ENCODE data around the gene HEXIM2.

HEXIM2 gene

GRCh38 chr17:45143767-45144198 lies 17.9 kb upstream of the HEXIM2 start:
- DNase-seq (ENCODE audit: low read depth in 2 of 2): peak; percentile 78 to 81

- DNase-seq (ENCODE audit: low read depth in 2 of 2): no peak
These were observed 17.3 kb upstream of the HEXIM2 start for GRCh38 chr17:45144199-45145034.

DNA sequence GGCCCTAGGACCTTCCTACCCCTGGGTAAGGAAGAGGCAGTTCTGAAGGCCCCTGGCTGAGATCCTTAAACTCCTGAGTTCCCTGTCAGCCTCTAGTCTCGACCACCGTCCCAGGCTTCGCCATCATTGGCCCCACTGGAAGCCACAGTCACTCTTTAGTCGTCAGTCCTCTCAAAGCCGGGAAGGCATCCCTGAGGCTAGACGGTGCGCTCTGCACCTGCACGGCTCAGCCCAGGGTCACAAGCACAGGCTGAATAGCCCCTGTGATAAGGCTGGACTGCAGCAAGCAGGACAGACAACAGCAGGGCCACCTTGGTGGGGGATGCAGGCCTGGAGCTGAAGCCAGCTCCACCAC lies 16.7 kb upstream of the HEXIM2 start:
- no peak for DNase-seq (ENCODE audit: low read depth in 2 of 2)

GRCh38 chr17:45146166-45146565 lies 15.5 kb upstream of the HEXIM2 start:
- no peak for DNase-seq (ENCODE audit: low read depth in 2 of 2)

GRCh38 chr17:45146592-45146889 lies 15.1 kb upstream of the HEXIM2 start:
- DNase-seq (ENCODE audit: low read depth in 2 of 2): no peak

DNA sequence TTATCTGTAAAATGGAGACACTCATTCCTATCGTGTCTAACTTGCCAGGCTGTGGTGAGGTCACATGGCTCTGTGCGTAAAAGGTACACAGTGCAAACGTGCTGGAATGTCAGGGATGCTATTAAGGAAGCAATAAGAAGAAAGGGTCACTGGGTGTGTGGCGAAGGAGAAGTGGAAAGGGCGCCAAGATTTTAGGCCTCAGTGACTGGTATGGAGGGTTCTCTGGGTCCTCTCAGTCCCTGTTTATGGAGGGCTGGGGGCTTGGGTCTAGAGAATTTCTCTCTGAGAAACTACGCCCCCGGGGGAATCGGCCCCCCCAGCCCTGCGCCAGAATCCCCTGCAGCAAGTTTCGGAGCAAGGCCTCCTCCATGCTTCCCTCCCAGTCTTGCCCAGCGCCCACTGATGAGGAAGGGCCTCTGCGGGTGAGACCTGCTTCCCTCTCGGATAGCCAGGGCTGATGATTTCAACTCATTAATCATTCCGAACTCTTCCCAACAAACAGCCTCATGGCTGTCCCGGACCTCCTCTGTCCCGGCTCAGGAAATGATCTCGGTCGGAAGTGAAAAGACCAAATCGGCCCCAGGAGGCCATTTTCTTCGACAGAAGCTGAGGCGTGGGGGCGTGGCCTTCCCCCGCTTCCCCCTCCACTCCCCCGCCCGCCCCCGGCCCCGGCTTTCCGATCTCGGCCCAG lies 14.6 kb upstream of the HEXIM2 start:
- DNase-seq (ENCODE audit: low read depth in 2 of 2): no peak

- DNase-seq (ENCODE audit: low read depth in 2 of 2): peak; percentile 96
These were observed 14.0 kb upstream of the HEXIM2 start for GRCh38 chr17:45147581-45148182.

- DNase-seq (ENCODE audit: low read depth in 2 of 2): peak; percentile 100
These were observed 13.3 kb upstream of the HEXIM2 start, which contains the start of gene HEXIM1 for GRCh38 chr17:45148183-45149036. Gene HEXIM1, plus strand, starts transcription at chr17:45148475. Its CDS starts 716 bp downstream, at chr17:45149191.

- no peak for DNase-seq (ENCODE audit: low read depth in 2 of 2)
These were observed 12.5 kb upstream of the HEXIM2 start for GRCh38 chr17:45149037-45149668.

GRCh38 chr17:45149669-45150664 lies 11.7 kb upstream of the HEXIM2 start:
- no peak for DNase-seq (ENCODE audit: low read depth in 2 of 2)

DNA sequence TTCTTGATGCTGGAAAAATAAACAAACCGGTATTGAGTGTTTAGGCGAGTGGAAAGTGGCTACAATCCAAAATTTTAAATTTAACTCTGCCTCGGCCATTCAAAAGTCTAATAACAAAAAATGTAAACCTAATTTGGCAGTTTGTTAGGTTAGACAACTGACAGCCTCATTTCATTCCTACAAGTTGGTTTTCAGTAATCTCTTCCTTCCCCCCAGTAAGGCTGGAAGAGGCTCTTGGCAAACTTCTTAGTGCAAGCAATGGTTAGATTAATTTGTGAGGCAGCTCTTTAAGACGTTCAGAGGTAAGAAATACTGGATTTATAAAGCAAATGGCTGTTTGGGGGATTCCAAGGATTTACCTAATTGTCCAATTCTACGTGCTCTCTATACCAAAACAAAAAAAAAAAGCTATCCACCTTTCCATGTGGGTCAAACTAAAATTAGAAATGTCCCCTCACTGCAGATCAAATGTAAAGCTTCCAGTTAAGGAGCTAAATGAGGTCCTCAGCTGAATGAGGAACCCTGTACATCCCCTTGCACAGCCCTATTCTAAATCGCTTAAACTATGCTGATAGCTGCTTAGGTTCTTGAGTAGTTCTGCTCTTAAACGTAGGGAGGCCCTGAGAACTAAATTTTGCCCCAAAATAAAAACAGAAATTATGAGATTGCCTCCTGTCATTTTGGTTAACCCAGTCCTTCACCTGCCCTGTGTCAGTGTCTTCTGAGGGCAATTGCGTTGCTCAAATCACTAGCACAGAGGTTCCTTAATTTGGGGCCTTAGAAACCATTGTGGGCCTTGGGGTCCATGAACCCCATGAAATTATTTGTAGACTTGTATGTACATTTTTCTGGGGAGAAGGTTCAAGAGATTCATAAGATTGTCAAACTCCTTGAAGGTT lies 10.5 kb upstream of the HEXIM2 start:
- no peak for DNase-seq (ENCODE audit: low read depth in 2 of 2)

DNA sequence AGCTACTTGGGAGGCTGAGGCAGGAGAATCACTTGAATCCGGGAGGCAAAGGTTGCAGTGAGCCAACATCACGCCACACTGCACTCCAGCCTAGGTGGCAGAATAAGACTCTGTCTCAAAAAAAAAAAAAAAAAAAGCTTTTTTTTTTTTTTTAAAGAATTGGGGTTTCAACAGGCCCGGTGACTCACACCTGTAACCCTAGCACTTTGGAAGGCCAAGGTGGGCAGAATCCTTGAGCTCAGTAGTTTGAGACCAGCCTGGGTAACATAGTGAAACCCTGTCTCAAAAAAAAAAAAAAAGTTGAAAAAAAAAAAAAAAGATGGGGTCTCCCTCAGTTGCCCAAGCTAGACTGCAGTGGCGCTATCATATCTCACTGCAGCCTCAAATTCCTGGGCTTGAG lies 6.6 kb upstream of the HEXIM2 start:
- DNase-seq (ENCODE audit: low read depth in 2 of 2): no peak

DNA sequence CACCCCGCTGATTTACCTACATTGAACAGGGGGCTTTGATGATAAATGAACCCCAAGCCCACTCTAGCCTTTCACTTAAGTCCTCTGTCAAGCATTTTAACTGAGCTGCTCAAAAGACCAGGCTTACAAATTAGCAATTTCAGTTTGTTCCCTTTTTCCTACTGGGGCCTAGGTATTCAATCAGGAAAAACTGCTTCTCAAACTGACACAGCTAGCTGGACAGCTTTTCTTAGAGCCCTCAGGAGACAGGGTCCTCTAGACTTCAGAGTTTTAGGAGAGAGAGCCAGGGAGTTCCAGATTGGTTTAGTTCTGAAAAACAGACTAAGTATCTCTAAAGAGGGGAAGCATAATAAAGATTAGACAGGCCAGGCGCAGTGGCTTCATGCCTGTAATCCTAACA lies 6.2 kb upstream of the HEXIM2 start:
- no peak for DNase-seq (ENCODE audit: low read depth in 2 of 2)

DNA sequence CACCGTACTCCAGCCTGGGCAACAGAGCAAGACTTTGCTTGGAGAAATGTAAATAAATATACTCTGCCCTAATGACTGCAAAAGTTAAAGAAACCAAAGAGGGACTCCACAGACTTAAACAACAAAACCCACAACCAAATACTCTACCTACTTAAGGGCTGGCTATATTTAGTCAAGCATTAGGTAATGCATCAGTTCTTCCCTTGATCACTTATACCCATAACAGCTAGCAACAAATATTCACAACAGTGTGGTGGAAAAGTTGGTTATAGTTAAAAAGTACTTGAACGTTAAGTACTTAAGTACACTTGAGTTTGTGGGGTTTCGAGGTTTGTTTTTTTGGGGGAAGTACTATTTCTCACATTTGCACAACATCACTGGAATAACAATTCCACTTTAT lies 5.4 kb upstream of the HEXIM2 start:
- DNase-seq (ENCODE audit: low read depth in 2 of 2): no peak

GRCh38 chr17:45160447-45161287 lies 1.0 kb upstream of the HEXIM2 start:
- DNase-seq (ENCODE audit: low read depth in 2 of 2): no peak

GRCh38 chr17:45162025-45162687 lies 481 bp downstream of the HEXIM2 start:
- no peak for DNase-seq (ENCODE audit: low read depth in 2 of 2)

GRCh38 chr17:45164734-45165269 lies 3.1 kb downstream of the HEXIM2 start:
- no peak for DNase-seq (ENCODE audit: low read depth in 2 of 2)
